Measurements from ENCODE around the gene FAM234B. TPM values are rescaled to one million over a fixed set of nuclear protein-coding genes. Genes with fewer than 3 reads are reported as not detected.

Gene FAM234B
- total and polyA plus RNA-seq, 7 donors: 0.60 to 5.0 (median 2.9) TPM

- Histone ChIP-seq H3K36me3 (no peaks in the 10 kb centered on the region), H3K27ac (no peak overlapping the region), H3K4me3 (no peak overlapping the region), H3K9me3 (no peaks in the 10 kb centered on the region), H3K4me1 (peaks cover 0 to 42% (median 23%) of the 10 kb centered on the region in 4 donors), H3K27me3 (no peaks in the 10 kb centered on the region)
- no peak for DNase-seq
- 86 to 89% methylated on average over 8 of the region's 8 CpGs for WGBS, 2 donors
- TF ChIP-seq POLR2AphosphoS5 (IDR thresholded peaks at IDR 0.05) (no peak), POLR2A (IDR thresholded peaks at IDR 0.05) (no peak), EP300 (IDR thresholded peaks at IDR 0.05) (no peak)
- TF ChIP-seq, protein P1, sequence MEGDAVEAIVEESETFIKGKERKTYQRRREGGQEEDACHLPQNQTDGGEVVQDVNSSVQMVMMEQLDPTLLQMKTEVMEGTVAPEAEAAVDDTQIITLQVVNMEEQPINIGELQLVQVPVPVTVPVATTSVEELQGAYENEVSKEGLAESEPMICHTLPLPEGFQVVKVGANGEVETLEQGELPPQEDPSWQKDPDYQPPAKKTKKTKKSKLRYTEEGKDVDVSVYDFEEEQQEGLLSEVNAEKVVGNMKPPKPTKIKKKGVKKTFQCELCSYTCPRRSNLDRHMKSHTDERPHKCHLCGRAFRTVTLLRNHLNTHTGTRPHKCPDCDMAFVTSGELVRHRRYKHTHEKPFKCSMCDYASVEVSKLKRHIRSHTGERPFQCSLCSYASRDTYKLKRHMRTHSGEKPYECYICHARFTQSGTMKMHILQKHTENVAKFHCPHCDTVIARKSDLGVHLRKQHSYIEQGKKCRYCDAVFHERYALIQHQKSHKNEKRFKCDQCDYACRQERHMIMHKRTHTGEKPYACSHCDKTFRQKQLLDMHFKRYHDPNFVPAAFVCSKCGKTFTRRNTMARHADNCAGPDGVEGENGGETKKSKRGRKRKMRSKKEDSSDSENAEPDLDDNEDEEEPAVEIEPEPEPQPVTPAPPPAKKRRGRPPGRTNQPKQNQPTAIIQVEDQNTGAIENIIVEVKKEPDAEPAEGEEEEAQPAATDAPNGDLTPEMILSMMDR (IDR thresholded peaks at IDR 0.05): no peak
- intact Hi-C loops (cut with DNase I): loop anchor here (5.0 kb wide), 2 partner anchors 53 to 117 kb away; partner anchors contain the start of gene FAM234B
These were observed 51.2 kb downstream of the FAM234B start for GRCh38 chr12:13095266-13095995.

GRCh38 chr12:13097491-13098011 lies 53.4 kb downstream of the FAM234B start:
- H3K27ac ChIP-seq: peak overlapping the region; percentile 68 to 93 (median 80)
- H3K27me3 ChIP-seq: no peaks in the 10 kb centered on the region
- WGBS, 2 donors: 22 to 43% methylated on average over 9 of the region's 9 CpGs
- H3K9me3 ChIP-seq: no peaks in the 10 kb centered on the region
- TF ChIP-seq EP300 (IDR thresholded peaks at IDR 0.05) (no peak), POLR2AphosphoS5 (IDR thresholded peaks at IDR 0.05) (no peak), POLR2A (IDR thresholded peaks at IDR 0.05) (no peak)
- TF ChIP-seq, protein P1 (IDR thresholded peaks at IDR 0.05): no peak
- no peaks in the 10 kb centered on the region for H3K36me3 ChIP-seq
- no peak for DNase-seq
- H3K4me3 ChIP-seq: peak overlapping the region in 3 of 4 donors; percentile 11 to 22 (median 17)
- peaks cover 0 to 59% (median 35%) of the 10 kb centered on the region in 4 donors for H3K4me1 ChIP-seq
- intact Hi-C loops (cut with DNase I): loop anchor here (5.0 kb wide), 2 partner anchors 55 to 115 kb away; partner anchors contain the start of gene FAM234B

GRCh38 chr12:13099066-13099843 lies 55.1 kb downstream of the FAM234B start:
- no peaks in the 10 kb centered on the region for H3K36me3 ChIP-seq
- H3K4me1 ChIP-seq: peaks cover 0 to 49% (median 30%) of the 10 kb centered on the region in 4 donors
- 53 to 54% methylated on average over 8 of the region's 8 CpGs for WGBS, 2 donors
- peak overlapping the region; percentile 68 to 93 (median 80) for H3K27ac ChIP-seq
- no peaks in the 10 kb centered on the region for H3K9me3 ChIP-seq
- DNase-seq: no peak
- intact Hi-C loops (cut with DNase I): loop anchor here (5.0 kb wide), 2 partner anchors 57 to 113 kb away; partner anchors contain the start of gene FAM234B
- H3K27me3 ChIP-seq: no peaks in the 10 kb centered on the region
- H3K4me3 ChIP-seq: no peak overlapping the region
- no peak for TF ChIP-seq EP300 (IDR thresholded peaks at IDR 0.05)
- peak in 1 of 4 donors; percentile 17 for TF ChIP-seq POLR2AphosphoS5 (IDR thresholded peaks at IDR 0.05)

DNA sequence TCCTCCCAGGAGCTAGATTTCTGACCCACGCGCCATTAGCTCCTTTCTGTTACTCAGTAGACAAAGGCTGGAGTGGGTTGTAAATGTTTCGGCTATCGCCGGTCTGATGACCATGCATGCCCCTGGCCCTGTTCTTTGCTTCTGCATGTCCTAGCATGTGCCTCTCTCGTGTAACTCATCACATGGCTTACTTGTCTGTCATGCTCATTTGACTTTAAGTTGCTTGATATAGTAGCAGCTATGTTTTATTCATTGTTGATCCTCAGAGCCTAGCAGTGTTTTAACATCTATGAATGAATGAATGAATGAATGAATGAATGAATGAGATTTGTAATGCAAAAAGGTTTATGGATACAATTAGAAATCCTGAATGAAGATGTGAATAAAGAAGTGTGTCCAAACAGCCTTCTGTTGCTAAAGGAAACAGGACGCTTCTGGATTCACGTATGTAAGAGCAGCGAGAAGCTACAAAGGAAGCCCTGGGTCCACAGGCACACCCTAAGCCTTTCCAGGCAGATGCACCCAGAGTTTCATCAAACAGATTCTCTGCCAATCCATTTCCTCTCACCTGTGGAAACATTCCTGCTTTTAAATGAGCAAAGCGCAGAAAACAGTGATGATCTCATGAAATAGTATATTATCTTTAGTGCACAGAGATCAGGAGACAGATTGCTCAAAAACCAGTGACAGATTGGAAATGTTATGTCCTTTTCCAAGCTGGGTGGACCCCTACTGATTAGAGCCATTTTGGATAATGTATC lies 55.8 kb downstream of the FAM234B start:
- TF ChIP-seq, protein P1 (IDR thresholded peaks at IDR 0.05): no peak
- no peak for TF ChIP-seq EP300 (IDR thresholded peaks at IDR 0.05)
- TF ChIP-seq POLR2AphosphoS5 (IDR thresholded peaks at IDR 0.05): no peak
- TF ChIP-seq POLR2A (IDR thresholded peaks at IDR 0.05): no peak
- intact Hi-C loops (cut with DNase I): loop anchor here (5.0 kb wide), 3 partner anchors 58 to 112 kb away; partner anchors contain the start of genes EMP1 and FAM234B

More for the DNA sequence above, 55.8 kb downstream of the FAM234B start:
- H3K36me3 ChIP-seq: no peaks in the 10 kb centered on the region
- no peak overlapping the region for H3K4me3 ChIP-seq
- WGBS, 2 donors: 82% methylated on average over 10 of the region's 10 CpGs
- peak overlapping the region; percentile 78 to 93 (median 80) for H3K27ac ChIP-seq
- no peak for DNase-seq
- H3K4me1 ChIP-seq: peaks cover 0 to 45% (median 29%) of the 10 kb centered on the region in 4 donors
- H3K27me3 ChIP-seq: no peaks in the 10 kb centered on the region
- no peaks in the 10 kb centered on the region for H3K9me3 ChIP-seq

All from sigmoid colon (tissue), 7 donors.